NOMO-1 treated with dmso at 0.1 percent for 144 hours (cell line): ENCODE data around the gene ZNF256.

ENCODE experiments used
- DNase-seq: peaks from one replicate; lab custom pipeline; 2025; ENCODE audit not compliant: unreplicated experiment; lab: John Stamatoyannopoulos, UW

The ZNF256 gene

DNA sequence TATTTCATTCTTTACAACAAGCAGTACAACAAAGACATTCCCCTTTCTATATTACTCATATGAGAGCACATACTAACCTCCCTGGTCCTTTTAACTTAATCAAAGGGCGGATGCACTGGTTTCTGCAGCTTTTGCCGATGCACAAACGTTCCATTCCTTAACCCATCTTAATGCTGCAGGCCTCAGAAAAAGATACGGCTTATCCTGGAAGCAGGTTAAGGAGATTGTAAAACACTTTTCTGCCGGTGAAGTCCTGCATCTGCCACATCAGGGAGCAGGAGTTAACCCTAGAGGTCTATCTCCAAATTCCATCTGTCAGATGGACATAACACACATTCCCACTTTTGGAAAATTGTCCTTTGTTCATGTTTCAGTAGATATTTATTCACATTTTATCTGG lies 47.2 kb downstream of the ZNF256 start:
- no peak for DNase-seq
